Keratinocyte (primary cell): Measurements from ENCODE around the gene SLC6A15. TPM values are rescaled to one million over a fixed set of nuclear protein-coding genes. Genes with fewer than 3 reads are reported as not detected.

Experiments used
- DNase-seq: peaks from one replicate; pipeline ENCODE4 v3.0.0-alpha.2; 2011; ENCODE audit warnings: low read depth, missing footprints, low spot score
- FAIRE-seq: peaks from 2 replicates; lab custom pipeline; 2011; peaks lifted over from hg19 to GRCh38; lab: Jason Lieb, UNC
- H2AFZ ChIP-seq: 2 replicates; pipeline ENCODE4 v1.6.0; 2012; ENCODE audit warnings: low read length, control low read depth, inconsistent platforms; ENCODE audit not compliant: control insufficient read depth
- H3K27ac ChIP-seq: 2 replicates; pipeline ENCODE4 v1.5.1; 2011; ENCODE audit warnings: low read length; ENCODE audit not compliant: control insufficient read depth, insufficient read depth
- H3K27me3 ChIP-seq: 3 replicates; pipeline ENCODE4 v1.6.0; 2011; ENCODE audit warnings: low read length; ENCODE audit not compliant: control insufficient read depth, insufficient read depth; ENCODE audit errors: extremely low read depth
- H3K36me3 ChIP-seq, 2 experiments: 2 replicates in 1 of 2; 3 replicates in 1 of 2; pipeline ENCODE4 v1.5.1; 2011; ENCODE audit warnings: low read length in 2 of 2, mild to moderate bottlenecking in 1 of 2; ENCODE audit not compliant: control insufficient read depth in 2 of 2, insufficient read depth in 2 of 2; ENCODE audit errors: extremely low read depth in 1 of 2
- H3K4me1 ChIP-seq: 3 replicates; pipeline ENCODE4 v1.5.1; 2011; ENCODE audit warnings: low read length; ENCODE audit not compliant: control insufficient read depth, insufficient read depth; ENCODE audit errors: extremely low read depth
- H3K4me2 ChIP-seq: 3 replicates; pipeline ENCODE4 v1.6.0; 2011; ENCODE audit warnings: low read depth, low read length; ENCODE audit not compliant: control insufficient read depth, insufficient read depth; ENCODE audit errors: extremely low read depth
- H3K4me3 ChIP-seq, 3 experiments: fragments of 200-600 bp in 1 of 3; sonication (generic) in 1 of 3; 2 replicates in 2 of 3; 3 replicates in 1 of 3; pipeline ENCODE4 v1.5.1; 2011 to 2016; ENCODE audit warnings: low read length in 3 of 3, mild to moderate bottlenecking in 3 of 3, control low read depth in 2 of 3, inconsistent platforms in 1 of 3, low read depth in 1 of 3, mixed read lengths in 1 of 3, mixed run types in 1 of 3, moderate library complexity in 1 of 3; ENCODE audit not compliant: control insufficient read depth in 2 of 3, insufficient read depth in 2 of 3; ENCODE audit errors: extremely low read depth in 1 of 3
- H3K79me2 ChIP-seq: 2 replicates; pipeline ENCODE4 v1.6.0; 2012; ENCODE audit warnings: low read length; ENCODE audit not compliant: control insufficient read depth, insufficient read depth
- H3K9ac ChIP-seq: 3 replicates; pipeline ENCODE4 v1.6.0; 2011; ENCODE audit warnings: low read length; ENCODE audit not compliant: control insufficient read depth, insufficient read depth; ENCODE audit errors: extremely low read depth
- H3K9me1 ChIP-seq: 3 replicates; pipeline ENCODE4 v1.6.0; 2011; ENCODE audit warnings: low read length; ENCODE audit not compliant: control insufficient read depth, insufficient read depth; ENCODE audit errors: extremely low read depth
- H3K9me3 ChIP-seq: 2 replicates; pipeline ENCODE4 v1.5.1; 2012; ENCODE audit warnings: low read depth, low read length; ENCODE audit not compliant: control insufficient read depth
- H4K20me1 ChIP-seq: 3 replicates; pipeline ENCODE4 v1.6.0; 2011; ENCODE audit warnings: low read length; ENCODE audit not compliant: control insufficient read depth, insufficient read depth; ENCODE audit errors: extremely low read depth
- CTCF ChIP-seq, 3 experiments: IDR thresholded peaks in 1 of 3; conservative IDR thresholded peaks in 1 of 3; optimal IDR thresholded peaks in 1 of 3; 2 replicates in 2 of 3; 3 replicates in 1 of 3; pipeline versions ENCODE3 to v1.5.1; 2011; ENCODE audit warnings: low read length in 3 of 3, mild to moderate bottlenecking in 3 of 3, moderate library complexity in 2 of 3, control low read depth in 1 of 3, inconsistent platforms in 1 of 3; ENCODE audit not compliant: insufficient read depth in 2 of 3; ENCODE audit errors: extremely low read depth in 1 of 3
- EZH2 ChIP-seq: IDR thresholded peaks from one replicate; pipeline ENCODE4 v1.6.1; 2012; ENCODE audit warnings: inconsistent platforms, mild to moderate bottlenecking, low read length, moderate library complexity
- dilution Hi-C: fragments of 300-500 bp; cut with MboI; formaldehyde crosslinking; loops from one replicate; pipeline ENCODE4 v1.7.0; 2020; ENCODE audit warnings: low sequenced_read_pairs; ENCODE audit not compliant: extremely low pct_ligation_motif_present
- polyA minus RNA-seq, 3 experiments: library from RNA; depleted of rRNA, polyadenylated mRNA; stranded (reverse); fragments of >200 nt; gene quantifications; 1 replicate in 1 of 3; 2 replicates in 1 of 3; 3 replicates in 1 of 3; pipeline ENCODE4 v1.2.3, GENCODE V29; 2011
- polyA plus RNA-seq, 5 experiments: library from polyadenylated mRNA; depleted of rRNA in 3 of 5; stranded (reverse) in 3 of 5; stranded (forward) in 1 of 5; unstranded in 1 of 5; fragments of >200 nt; gene quantifications; 1 replicate in 1 of 5; 2 replicates in 3 of 5; 3 replicates in 1 of 5; pipeline versions ENCODE4 v1.2.1 to v1.2.3, GENCODE V29; 2011 to 2012; ENCODE audit warnings: missing spikeins in 2 of 5, low read depth in 1 of 5, low replicate concordance in 1 of 5

Gene SLC6A15
- 7.4 to 18.9 TPM (median 14.0 TPM) in 3 replicates for polyA plus RNA-seq
- polyA plus RNA-seq (2011; ENCODE audit: low read depth), result 21.9 TPM
- 3.6 and 7.5 TPM in 2 replicates for polyA plus RNA-seq (2011; cell fraction: cytosol; rRNA removed)
- polyA plus RNA-seq (2011; cell fraction: nucleus; rRNA removed), result 34.2 and 48.0 TPM in 2 replicates
- 18.2 and 22.2 TPM in 2 replicates for polyA plus RNA-seq (2012; ENCODE audit: low replicate concordance)
- 15.7 to 26.9 TPM (median 19.1 TPM) in 3 replicates for polyA minus RNA-seq
- 11.5 TPM for polyA minus RNA-seq (2011; cell fraction: cytosol; rRNA and poly(A)+ RNA removed)
- 44.7 and 87.0 TPM in 2 replicates for polyA minus RNA-seq (2011; cell fraction: nucleus; rRNA and poly(A)+ RNA removed)

- H3K9me3 ChIP-seq, result no peaks in the 10 kb centered on the region
- TF ChIP-seq CTCF (optimal IDR thresholded peaks at IDR 0.05 in 1 of 3, IDR thresholded peaks at IDR 0.05 in 1 of 3, conservative IDR thresholded peaks at IDR 0.05 in 1 of 3; ENCODE audit: extremely low read depth in 1 of 3, insufficient read depth in 2 of 3, low read length in 3 of 3), result peak in 2 of 3 experiments; percentile 67 to 86
- no peak for TF ChIP-seq EZH2
- peak within 1 kb of the TSS; percentile 75 for H3K4me2 ChIP-seq
- H3K4me3 ChIP-seq, result peak within 1 kb of the TSS; percentile 82 to 94 (median 87)
- H3K9me1 ChIP-seq, result no peaks in the 10 kb centered on the region
- H3K79me2 ChIP-seq, result peaks cover 42% of the 10 kb centered on the region
- peak within 1 kb of the TSS; percentile 96 for H2AFZ ChIP-seq
- dilution Hi-C loops, result no loop called here
- no peaks in the 10 kb centered on the region for H4K20me1 ChIP-seq
- H3K4me1 ChIP-seq, result peaks cover 18% of the 10 kb centered on the region
- DNase-seq (no peak), FAIRE-seq (no peak)
- peak within 1 kb of the TSS; percentile 93 for H3K27ac ChIP-seq
- H3K36me3 ChIP-seq, result no peaks in the 10 kb centered on the region
- H3K9ac ChIP-seq, result peak within 1 kb of the TSS; percentile 98
- no peaks in the 10 kb centered on the region for H3K27me3 ChIP-seq
Measured at GRCh38 chr12:84912198-84913128, at the start of gene SLC6A15. TSS of gene SLC6A15 (minus strand) at chr12:84912799. CDS start at chr12:84892120, 20,679 bp downstream.

GRCh38 chr12:84960918-84961317, 48.3 kb upstream of the SLC6A15 start:
- H3K36me3 ChIP-seq, result no peaks in the 10 kb centered on the region
- no peaks in the 10 kb centered on the region for H3K27me3 ChIP-seq
- no peaks in the 10 kb centered on the region for H3K9me1 ChIP-seq
- no peaks in the 10 kb centered on the region for H3K4me1 ChIP-seq
- no peaks in the 10 kb centered on the region for H3K79me2 ChIP-seq
- no peaks in the 10 kb centered on the region for H3K9me3 ChIP-seq
- FAIRE-seq (no peak), DNase-seq (no peak)
- no peaks in the 10 kb centered on the region for H4K20me1 ChIP-seq
- dilution Hi-C loops, result no loop called here
- H3K4me2 ChIP-seq, result no peak overlapping the region
- H2AFZ ChIP-seq, result no peak overlapping the region
- no peak overlapping the region for H3K4me3 ChIP-seq
- no peak overlapping the region for H3K27ac ChIP-seq
- H3K9ac ChIP-seq, result no peak overlapping the region
- no peak for TF ChIP-seq CTCF (optimal IDR thresholded peaks at IDR 0.05 in 1 of 3, IDR thresholded peaks at IDR 0.05 in 1 of 3, conservative IDR thresholded peaks at IDR 0.05 in 1 of 3; ENCODE audit: extremely low read depth in 1 of 3, insufficient read depth in 2 of 3, low read length in 3 of 3)
- no peak for TF ChIP-seq EZH2
